Omental fat pad (tissue), 4 donors: Measurements from ENCODE around the gene RFX1. TPM values are rescaled to one million over a fixed set of nuclear protein-coding genes. Genes with fewer than 3 reads are reported as not detected.

Experiments
- ATAC-seq: fragments of 150-250 bp; one replicate; pipeline ENCODE4 v1.9.1; 2016; ENCODE audit warnings: mild to moderate bottlenecking, moderate library complexity; ENCODE audit not compliant: low FRiP score
- DNase-seq: peaks from one replicate; pipeline ENCODE4 v3.0.0-alpha.2; 2019; ENCODE audit warnings: low spot score
- CTCF ChIP-seq, 3 donors: fragments of 450-650 bp; IDR thresholded peaks; one replicate each; pipeline ENCODE4 v1.5.1; 2016 to 2017; ENCODE audit warnings: antibody characterized with exemption in 3 of 3, mild to moderate bottlenecking in 3 of 3, moderate library complexity in 2 of 3
- total RNA-seq, 4 donors: library from RNA; depleted of rRNA; stranded (reverse); fragments of >200 nt; gene quantifications; one replicate each; pipeline ENCODE4 v1.1.0, GENCODE V29; 2016

RFX1 gene
- total RNA-seq, 4 donors from 2014 or later, result 2.8 to 7.6 (median 3.2) TPM

- no peak for TF ChIP-seq CTCF (IDR thresholded peaks at IDR 0.05)
- no peak for ATAC-seq
- no peak for DNase-seq
Observed at GRCh38 chr19:13954185-13954584, 51.9 kb downstream of the RFX1 start.

- TF ChIP-seq CTCF (IDR thresholded peaks at IDR 0.05), result no peak
- ATAC-seq (no peak), DNase-seq (no peak)
Observed at GRCh38 chr19:13952931-13953531, 53.1 kb downstream of the RFX1 start.

GRCh38 chr19:13952154-13952930 is 53.8 kb downstream of the RFX1 start, which contains the start of gene DCAF15:
Gene DCAF15 (plus strand): TSS chr19:13952509. CDS start chr19:13952513, 4 bp downstream.
- TF ChIP-seq CTCF (IDR thresholded peaks at IDR 0.05), result no peak
- DNase-seq, result peak; percentile 96
- ATAC-seq, result peak; percentile 100

- TF ChIP-seq CTCF (IDR thresholded peaks at IDR 0.05), result no peak
- DNase-seq, result no peak
- no peak for ATAC-seq
Observed at GRCh38 chr19:13951799-13952153, 54.3 kb downstream of the RFX1 start.

- ATAC-seq (no peak), DNase-seq (no peak)
- TF ChIP-seq CTCF (IDR thresholded peaks at IDR 0.05), result no peak
Observed at GRCh38 chr19:13951043-13951442, 55.1 kb downstream of the RFX1 start.

GRCh38 chr19:13946414-13946813 is 59.7 kb downstream of the RFX1 start:
- no peak for DNase-seq
- ATAC-seq, result no peak
- no peak for TF ChIP-seq CTCF (IDR thresholded peaks at IDR 0.05)
